ENCODE results near the gene DRC3.

DRC3 gene

GRCh38 chr17:18028952-18029540 lies 56.4 kb downstream of the DRC3 start:
- Histone ChIP-seq H3K27ac (ENCODE audit: low read depth, low read length) (no peak overlapping the region), H3K27me3 (ENCODE audit: control insufficient read depth in 1 of 2, insufficient read depth in 2 of 2, low read length in 2 of 2) (no peaks in the 10 kb centered on the region), H3K9me3 (ENCODE audit: control insufficient read depth in 1 of 2, low read length in 2 of 2) (no peaks in the 10 kb centered on the region), H3K4me1 (ENCODE audit: control insufficient read depth in 1 of 2, insufficient read depth in 2 of 2, low read length in 2 of 2) (peaks cover 0 to 3% of the 10 kb centered on the region in 2 donors), H3K36me3 (ENCODE audit: control insufficient read depth in 1 of 2, insufficient read depth in 2 of 2, low read length in 2 of 2) (peaks cover 6 to 34% of the 10 kb centered on the region in 2 donors), H3K9ac (ENCODE audit: low read depth in 1 of 2, low read length in 2 of 2) (no peak overlapping the region), H3K4me3 (ENCODE audit: low read depth in 1 of 2, low read length in 2 of 2) (no peak overlapping the region)

DNA sequence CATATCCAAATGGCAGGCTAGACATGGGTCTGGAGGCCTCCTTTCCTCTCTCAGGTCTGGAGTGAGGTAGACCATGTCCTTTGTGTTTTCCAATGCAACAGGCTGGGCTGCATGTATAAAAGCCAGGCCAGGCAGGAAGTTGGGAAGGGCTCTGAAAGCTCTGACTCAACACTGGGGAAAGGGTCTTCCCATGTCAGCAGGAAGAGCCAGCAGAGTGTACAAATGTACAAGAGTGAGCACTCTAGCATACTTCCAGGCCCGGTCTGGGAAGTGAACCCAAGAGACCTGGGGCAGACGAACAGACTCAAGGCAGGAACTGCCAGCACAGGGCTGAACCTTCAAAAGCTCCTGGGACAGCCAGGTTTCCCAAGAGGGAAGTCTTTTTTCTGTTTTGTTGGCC lies 59.3 kb downstream of the DRC3 start:
- no peak overlapping the region for H3K4me3 ChIP-seq (ENCODE audit: low read depth in 1 of 2, low read length in 2 of 2)
- H3K9me3 ChIP-seq (ENCODE audit: control insufficient read depth in 1 of 2, low read length in 2 of 2): no peaks in the 10 kb centered on the region
- H3K27me3 ChIP-seq (ENCODE audit: control insufficient read depth in 1 of 2, insufficient read depth in 2 of 2, low read length in 2 of 2): no peaks in the 10 kb centered on the region
- peaks cover 0 to 14% of the 10 kb centered on the region in 2 donors for H3K36me3 ChIP-seq (ENCODE audit: control insufficient read depth in 1 of 2, insufficient read depth in 2 of 2, low read length in 2 of 2)
- no peak overlapping the region for H3K27ac ChIP-seq (ENCODE audit: low read depth, low read length)
- H3K4me1 ChIP-seq (ENCODE audit: control insufficient read depth in 1 of 2, insufficient read depth in 2 of 2, low read length in 2 of 2): peaks cover 3 to 4% of the 10 kb centered on the region in 2 donors
- no peak overlapping the region for H3K9ac ChIP-seq (ENCODE audit: low read depth in 1 of 2, low read length in 2 of 2)

DNA sequence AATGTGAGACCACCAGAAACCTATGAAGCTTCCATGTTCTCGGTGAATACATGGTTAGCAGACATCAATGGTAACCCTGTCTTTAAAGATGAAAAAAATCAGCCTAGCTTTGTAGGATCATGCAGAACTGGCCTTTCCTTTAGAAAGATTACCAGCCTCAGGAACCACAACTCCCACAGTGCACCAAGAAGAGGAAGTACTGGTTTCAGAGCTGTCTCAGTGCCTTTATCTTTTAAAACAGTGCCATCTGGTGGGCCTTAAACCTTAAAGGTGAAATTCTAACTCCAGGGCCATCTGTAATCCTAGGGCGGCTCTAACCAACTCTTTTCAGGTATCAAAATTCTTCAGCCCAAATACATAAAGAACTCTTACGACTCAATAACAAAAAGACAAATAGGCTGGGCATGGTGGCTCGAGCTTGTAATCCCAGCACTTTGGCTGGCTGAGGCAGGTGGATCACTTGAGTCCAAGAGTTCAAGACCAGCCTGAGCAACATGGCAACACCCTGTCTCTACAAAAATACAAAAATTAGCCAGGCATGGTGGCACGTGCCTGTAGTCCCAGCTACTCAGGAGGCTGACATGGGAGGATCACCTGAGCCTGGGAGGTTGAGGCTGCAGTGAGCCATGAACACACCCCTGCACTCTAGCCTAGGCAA lies 60.9 kb downstream of the DRC3 start:
- Histone ChIP-seq H3K9ac (ENCODE audit: low read depth in 1 of 2, low read length in 2 of 2) (no peak overlapping the region), H3K36me3 (ENCODE audit: control insufficient read depth in 1 of 2, insufficient read depth in 2 of 2, low read length in 2 of 2) (peaks cover 0 to 4% of the 10 kb centered on the region in 2 donors), H3K4me3 (ENCODE audit: low read depth in 1 of 2, low read length in 2 of 2) (no peak overlapping the region), H3K27ac (ENCODE audit: low read depth, low read length) (no peak overlapping the region), H3K27me3 (ENCODE audit: control insufficient read depth in 1 of 2, insufficient read depth in 2 of 2, low read length in 2 of 2) (no peaks in the 10 kb centered on the region), H3K4me1 (ENCODE audit: control insufficient read depth in 1 of 2, insufficient read depth in 2 of 2, low read length in 2 of 2) (peaks cover 14 to 16% of the 10 kb centered on the region in 2 donors), H3K9me3 (ENCODE audit: control insufficient read depth in 1 of 2, low read length in 2 of 2) (no peaks in the 10 kb centered on the region)

DNA sequence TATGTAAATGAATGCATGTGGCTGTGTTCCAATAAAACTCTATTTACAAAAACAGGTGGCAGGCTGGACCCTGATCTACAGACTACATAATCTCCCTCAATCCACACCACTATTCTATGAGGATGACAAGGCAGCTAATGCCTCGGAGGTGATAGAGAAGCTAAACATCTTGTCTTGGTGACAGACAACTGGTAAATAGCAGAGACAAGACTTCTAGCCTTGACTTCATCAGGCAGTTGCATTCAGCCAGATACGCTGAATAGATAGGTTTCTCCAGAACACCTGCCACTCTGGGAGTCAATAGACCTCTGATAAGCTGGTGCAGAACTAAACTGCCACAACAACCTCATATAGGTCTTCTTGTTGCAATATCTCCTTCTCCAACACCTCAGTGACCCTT lies 63.0 kb downstream of the DRC3 start:
- no peak overlapping the region for H3K4me3 ChIP-seq (ENCODE audit: low read depth in 1 of 2, low read length in 2 of 2)
- H3K9me3 ChIP-seq (ENCODE audit: control insufficient read depth in 1 of 2, low read length in 2 of 2): no peaks in the 10 kb centered on the region
- H3K9ac ChIP-seq (ENCODE audit: low read depth in 1 of 2, low read length in 2 of 2): no peak overlapping the region
- no peak overlapping the region for H3K27ac ChIP-seq (ENCODE audit: low read depth, low read length)
- no peaks in the 10 kb centered on the region for H3K36me3 ChIP-seq (ENCODE audit: control insufficient read depth in 1 of 2, insufficient read depth in 2 of 2, low read length in 2 of 2)
- no peaks in the 10 kb centered on the region for H3K27me3 ChIP-seq (ENCODE audit: control insufficient read depth in 1 of 2, insufficient read depth in 2 of 2, low read length in 2 of 2)
- H3K4me1 ChIP-seq (ENCODE audit: control insufficient read depth in 1 of 2, insufficient read depth in 2 of 2, low read length in 2 of 2): peaks cover 20 to 24% of the 10 kb centered on the region in 2 donors

DNA sequence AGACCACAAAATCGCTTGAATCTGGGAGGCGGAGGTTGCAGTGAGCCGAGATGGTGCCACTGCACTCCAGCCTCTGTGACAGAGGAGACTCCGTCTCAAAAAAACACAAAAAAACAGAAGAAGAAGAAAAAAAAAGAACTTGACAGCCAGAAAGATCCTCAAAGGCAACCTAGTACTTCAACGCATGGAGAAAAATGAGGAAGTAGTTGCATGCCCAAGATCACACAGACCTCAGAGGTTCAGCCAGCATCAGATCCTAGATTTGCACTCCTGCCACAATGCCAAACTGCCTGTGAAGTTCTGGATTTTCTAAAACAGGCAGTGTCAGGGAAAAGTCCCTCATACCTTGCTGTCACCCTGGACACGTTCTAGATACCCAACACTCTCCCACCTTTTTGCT lies 64.8 kb downstream of the DRC3 start:
- Histone ChIP-seq H3K4me3 (ENCODE audit: low read depth in 1 of 2, low read length in 2 of 2) (peak overlapping the region; percentile 18 to 95), H3K9ac (ENCODE audit: low read depth in 1 of 2, low read length in 2 of 2) (peak overlapping the region in 1 of 2 donors; percentile 13), H3K4me1 (ENCODE audit: control insufficient read depth in 1 of 2, insufficient read depth in 2 of 2, low read length in 2 of 2) (peaks cover 24 to 26% of the 10 kb centered on the region in 2 donors)

DNA sequence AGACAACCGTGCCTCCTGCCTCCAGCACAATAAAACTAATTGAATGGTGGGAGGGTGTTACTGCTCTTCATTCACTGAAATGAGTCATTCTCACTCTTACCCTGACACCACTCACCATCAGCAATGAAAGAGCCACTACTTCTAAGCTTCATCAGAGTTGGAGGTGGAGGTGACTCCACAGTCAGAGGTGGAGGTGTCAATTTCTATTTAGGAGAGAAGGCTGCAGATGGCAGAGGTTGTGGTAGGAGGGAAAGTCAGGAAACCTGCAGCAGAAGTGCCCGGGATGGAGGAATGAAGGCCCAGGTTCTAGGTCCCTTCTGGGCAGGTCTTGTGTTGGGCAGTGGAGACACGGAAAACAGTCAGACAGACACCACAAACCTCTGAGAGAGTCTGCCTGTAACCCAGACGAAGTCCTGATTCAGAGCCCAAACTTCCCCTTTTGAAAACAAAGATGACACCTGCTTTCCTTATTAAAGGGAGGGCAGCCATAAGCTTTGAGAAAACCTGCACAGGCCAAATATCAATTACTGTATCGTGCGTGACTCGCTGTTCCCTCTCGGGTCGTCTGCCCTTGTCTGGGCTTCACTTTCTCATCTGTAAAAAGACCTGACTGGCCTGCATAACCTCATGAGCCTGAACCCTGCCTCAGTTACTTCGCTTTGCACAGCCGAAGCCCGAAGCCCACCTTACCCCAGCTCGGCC lies 65.6 kb downstream of the DRC3 start:
- Histone ChIP-seq H3K27me3 (ENCODE audit: control insufficient read depth in 1 of 2, insufficient read depth in 2 of 2, low read length in 2 of 2) (no peaks in the 10 kb centered on the region), H3K9me3 (ENCODE audit: control insufficient read depth in 1 of 2, low read length in 2 of 2) (no peaks in the 10 kb centered on the region), H3K9ac (ENCODE audit: low read depth in 1 of 2, low read length in 2 of 2) (peak overlapping the region; percentile 75 to 85), H3K4me3 (ENCODE audit: low read depth in 1 of 2, low read length in 2 of 2) (peak overlapping the region; percentile 95), H3K27ac (ENCODE audit: low read depth, low read length) (no peak overlapping the region), H3K36me3 (ENCODE audit: control insufficient read depth in 1 of 2, insufficient read depth in 2 of 2, low read length in 2 of 2) (no peaks in the 10 kb centered on the region), H3K4me1 (ENCODE audit: control insufficient read depth in 1 of 2, insufficient read depth in 2 of 2, low read length in 2 of 2) (peaks cover 23 to 26% of the 10 kb centered on the region in 2 donors)

More for the DNA sequence above, 64.8 kb downstream of the DRC3 start:
- no peaks in the 10 kb centered on the region for H3K36me3 ChIP-seq (ENCODE audit: control insufficient read depth in 1 of 2, insufficient read depth in 2 of 2, low read length in 2 of 2)
- no peak overlapping the region for H3K27ac ChIP-seq (ENCODE audit: low read depth, low read length)
- H3K9me3 ChIP-seq (ENCODE audit: control insufficient read depth in 1 of 2, low read length in 2 of 2): no peaks in the 10 kb centered on the region
- no peaks in the 10 kb centered on the region for H3K27me3 ChIP-seq (ENCODE audit: control insufficient read depth in 1 of 2, insufficient read depth in 2 of 2, low read length in 2 of 2)

- H3K27me3 ChIP-seq (ENCODE audit: control insufficient read depth in 1 of 2, insufficient read depth in 2 of 2, low read length in 2 of 2): no peaks in the 10 kb centered on the region
- peak within 1 kb of the TSS; percentile 54 for H3K27ac ChIP-seq (ENCODE audit: low read depth, low read length)
- no peaks in the 10 kb centered on the region for H3K36me3 ChIP-seq (ENCODE audit: control insufficient read depth in 1 of 2, insufficient read depth in 2 of 2, low read length in 2 of 2)
- no peaks in the 10 kb centered on the region for H3K9me3 ChIP-seq (ENCODE audit: control insufficient read depth in 1 of 2, low read length in 2 of 2)
- H3K4me3 ChIP-seq (ENCODE audit: low read depth in 1 of 2, low read length in 2 of 2): peak within 1 kb of the TSS; percentile 95
- H3K9ac ChIP-seq (ENCODE audit: low read depth in 1 of 2, low read length in 2 of 2): peak within 1 kb of the TSS; percentile 75 to 85
- H3K4me1 ChIP-seq (ENCODE audit: control insufficient read depth in 1 of 2, insufficient read depth in 2 of 2, low read length in 2 of 2): peaks cover 22 to 26% of the 10 kb centered on the region in 2 donors
Observed at GRCh38 chr17:18038861-18039534, 66.3 kb downstream of the DRC3 start, which contains the start of the genes ATPAF2 and GID4. TSS of gene ATPAF2 (minus strand) at chr17:18039168. CDS start at chr17:18039013, 155 bp downstream. TSS of gene GID4 (plus strand) at chr17:18039408. CDS start at chr17:18039465, 57 bp downstream.

- H3K27ac ChIP-seq (ENCODE audit: low read depth, low read length): peak overlapping the region; percentile 54
- no peaks in the 10 kb centered on the region for H3K36me3 ChIP-seq (ENCODE audit: control insufficient read depth in 1 of 2, insufficient read depth in 2 of 2, low read length in 2 of 2)
- no peaks in the 10 kb centered on the region for H3K27me3 ChIP-seq (ENCODE audit: control insufficient read depth in 1 of 2, insufficient read depth in 2 of 2, low read length in 2 of 2)
- H3K4me3 ChIP-seq (ENCODE audit: low read depth in 1 of 2, low read length in 2 of 2): peak overlapping the region; percentile 95
- peak overlapping the region; percentile 68 to 70 for H3K9ac ChIP-seq (ENCODE audit: low read depth in 1 of 2, low read length in 2 of 2)
- H3K9me3 ChIP-seq (ENCODE audit: control insufficient read depth in 1 of 2, low read length in 2 of 2): no peaks in the 10 kb centered on the region
- H3K4me1 ChIP-seq (ENCODE audit: control insufficient read depth in 1 of 2, insufficient read depth in 2 of 2, low read length in 2 of 2): peaks cover 22 to 26% of the 10 kb centered on the region in 2 donors
Observed at GRCh38 chr17:18039535-18040260, 67.0 kb downstream of the DRC3 start.

DNA sequence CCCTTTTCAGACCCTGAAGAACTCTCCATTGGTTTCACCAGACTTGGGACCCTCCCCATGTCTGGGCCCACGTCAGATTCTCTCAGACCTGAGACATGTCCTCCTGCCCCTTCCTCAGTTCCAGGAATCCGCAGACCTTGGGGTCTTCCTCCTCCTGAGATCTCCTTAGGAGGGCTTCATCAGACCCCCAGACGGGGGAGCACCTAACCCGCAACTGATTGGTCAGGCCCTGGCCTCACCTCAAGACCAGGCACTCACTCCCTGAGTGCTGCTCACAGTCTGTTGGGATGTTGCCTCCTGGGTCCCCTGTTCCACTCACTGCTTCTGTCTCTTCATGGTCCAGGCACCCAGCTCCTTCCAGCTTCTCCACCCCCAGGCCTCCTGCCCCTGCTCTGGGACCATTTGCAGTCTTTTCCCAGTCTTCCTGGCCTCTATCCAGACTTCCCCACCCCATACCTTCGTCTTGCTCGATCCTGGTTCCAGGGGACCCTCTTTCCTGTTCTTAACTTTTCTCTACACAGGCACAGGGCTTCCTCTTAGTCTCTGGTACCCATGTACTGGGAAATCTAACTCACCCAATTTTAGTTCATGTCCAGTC lies 67.7 kb downstream of the DRC3 start:
- Histone ChIP-seq H3K36me3 (ENCODE audit: control insufficient read depth in 1 of 2, insufficient read depth in 2 of 2, low read length in 2 of 2) (no peaks in the 10 kb centered on the region), H3K27me3 (ENCODE audit: control insufficient read depth in 1 of 2, insufficient read depth in 2 of 2, low read length in 2 of 2) (no peaks in the 10 kb centered on the region), H3K4me1 (ENCODE audit: control insufficient read depth in 1 of 2, insufficient read depth in 2 of 2, low read length in 2 of 2) (peaks cover 22 to 26% of the 10 kb centered on the region in 2 donors), H3K9ac (ENCODE audit: low read depth in 1 of 2, low read length in 2 of 2) (peak overlapping the region; percentile 68 to 70), H3K27ac (ENCODE audit: low read depth, low read length) (no peak overlapping the region), H3K9me3 (ENCODE audit: control insufficient read depth in 1 of 2, low read length in 2 of 2) (no peaks in the 10 kb centered on the region), H3K4me3 (ENCODE audit: low read depth in 1 of 2, low read length in 2 of 2) (peak overlapping the region; percentile 95)

Data from duodenal mucosa (tissue), 2 donors.